Prostate gland (tissue), 2 donors: Measurements from ENCODE around the gene NGLY1.

Experiments used
- POLR2A ChIP-seq: fragments of 450-650 bp; IDR thresholded peaks from one replicate; pipeline ENCODE4 v1.6.1; 2016; ENCODE audit warnings: antibody characterized with exemption, mild to moderate bottlenecking
- TF ChIP-seq, protein P1 (sequence below), 4 experiments: fragments of 200-600 bp in 2 of 4; fragments of 450-650 bp in 2 of 4; sonication (generic) in 2 of 4; IDR thresholded peaks; 1 replicate in 3 of 4; 2 replicates in 1 of 4; pipeline ENCODE4 v1.5.1; 2016 to 2019; ENCODE audit warnings: antibody characterized with exemption in 4 of 4, mild to moderate bottlenecking in 2 of 4, moderate library complexity in 2 of 4

DNA sequence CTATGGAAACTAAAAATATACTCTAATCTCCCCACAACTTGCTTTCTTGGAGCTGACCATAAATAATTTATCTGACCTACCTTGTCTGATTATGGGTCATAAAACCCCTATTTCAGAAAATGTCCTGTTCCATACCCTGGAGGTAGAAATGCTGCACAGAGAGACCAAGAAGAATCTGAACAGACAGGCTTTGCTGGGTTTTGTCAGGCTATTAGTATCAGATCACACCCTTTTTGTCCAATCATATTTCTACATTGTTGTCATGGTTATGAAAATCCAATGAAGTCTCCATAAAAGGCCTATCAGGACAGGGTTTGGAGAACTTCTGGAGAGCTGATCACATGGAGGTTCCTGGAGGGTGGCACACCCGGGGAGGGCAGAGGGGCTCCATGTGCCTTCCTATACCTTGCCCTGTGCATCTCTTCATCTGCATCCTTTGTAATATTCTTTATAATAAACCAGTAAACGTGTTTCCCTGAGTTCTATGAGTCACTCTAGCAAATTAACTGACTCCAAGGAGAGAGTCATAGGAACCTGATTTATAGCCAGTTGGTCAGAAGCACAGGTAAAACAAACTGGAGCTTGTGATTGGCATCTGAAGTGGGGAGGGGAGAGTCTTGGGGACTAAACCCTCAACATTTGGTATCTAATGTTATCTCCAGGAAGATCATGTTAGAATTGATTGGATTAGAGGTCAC lies 58.1 kb downstream of the NGLY1 start:
- TF ChIP-seq, protein P1, sequence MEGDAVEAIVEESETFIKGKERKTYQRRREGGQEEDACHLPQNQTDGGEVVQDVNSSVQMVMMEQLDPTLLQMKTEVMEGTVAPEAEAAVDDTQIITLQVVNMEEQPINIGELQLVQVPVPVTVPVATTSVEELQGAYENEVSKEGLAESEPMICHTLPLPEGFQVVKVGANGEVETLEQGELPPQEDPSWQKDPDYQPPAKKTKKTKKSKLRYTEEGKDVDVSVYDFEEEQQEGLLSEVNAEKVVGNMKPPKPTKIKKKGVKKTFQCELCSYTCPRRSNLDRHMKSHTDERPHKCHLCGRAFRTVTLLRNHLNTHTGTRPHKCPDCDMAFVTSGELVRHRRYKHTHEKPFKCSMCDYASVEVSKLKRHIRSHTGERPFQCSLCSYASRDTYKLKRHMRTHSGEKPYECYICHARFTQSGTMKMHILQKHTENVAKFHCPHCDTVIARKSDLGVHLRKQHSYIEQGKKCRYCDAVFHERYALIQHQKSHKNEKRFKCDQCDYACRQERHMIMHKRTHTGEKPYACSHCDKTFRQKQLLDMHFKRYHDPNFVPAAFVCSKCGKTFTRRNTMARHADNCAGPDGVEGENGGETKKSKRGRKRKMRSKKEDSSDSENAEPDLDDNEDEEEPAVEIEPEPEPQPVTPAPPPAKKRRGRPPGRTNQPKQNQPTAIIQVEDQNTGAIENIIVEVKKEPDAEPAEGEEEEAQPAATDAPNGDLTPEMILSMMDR (IDR thresholded peaks at IDR 0.05) = no peak
- no peak for TF ChIP-seq POLR2A
